ENCODE results near the gene GUCY1A2. TPM values are rescaled to one million over a fixed set of nuclear protein-coding genes. Genes with fewer than 3 reads are reported as not detected.

The GUCY1A2 gene
- total RNA-seq, 4 donors from 2014 or later = 0.37 to 2.0 (median 0.67) TPM

DNA sequence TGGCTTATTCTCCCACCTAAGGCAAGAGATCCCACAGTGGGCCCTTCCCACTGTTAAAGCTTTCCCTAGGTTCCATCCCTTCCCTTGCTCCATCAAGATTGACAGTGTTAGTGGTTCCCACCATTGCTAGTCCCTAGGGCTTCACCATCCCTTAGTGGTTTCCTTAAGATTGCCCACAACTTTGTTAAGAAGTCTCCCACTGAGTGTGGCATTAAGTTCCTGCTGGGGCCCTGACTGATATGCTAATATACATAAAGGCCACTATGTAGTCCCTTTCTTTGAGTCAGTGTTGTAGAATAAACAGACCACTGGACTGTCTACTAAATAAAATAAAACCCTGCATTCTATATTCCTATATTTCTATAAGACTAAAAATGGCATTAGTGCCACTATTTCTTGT, 176.1 kb downstream of the GUCY1A2 start:
- Histone ChIP-seq H3K27me3 (no peaks in the 10 kb centered on the region), H3K36me3 (no peaks in the 10 kb centered on the region), H3K27ac (no peak overlapping the region), H3K4me3 (no peak overlapping the region), H3K4me1 (no peaks in the 10 kb centered on the region), H3K9me3 (no peaks in the 10 kb centered on the region)
- no peak for TF ChIP-seq POLR2AphosphoS5 (IDR thresholded peaks at IDR 0.05)
- TF ChIP-seq, protein P1, sequence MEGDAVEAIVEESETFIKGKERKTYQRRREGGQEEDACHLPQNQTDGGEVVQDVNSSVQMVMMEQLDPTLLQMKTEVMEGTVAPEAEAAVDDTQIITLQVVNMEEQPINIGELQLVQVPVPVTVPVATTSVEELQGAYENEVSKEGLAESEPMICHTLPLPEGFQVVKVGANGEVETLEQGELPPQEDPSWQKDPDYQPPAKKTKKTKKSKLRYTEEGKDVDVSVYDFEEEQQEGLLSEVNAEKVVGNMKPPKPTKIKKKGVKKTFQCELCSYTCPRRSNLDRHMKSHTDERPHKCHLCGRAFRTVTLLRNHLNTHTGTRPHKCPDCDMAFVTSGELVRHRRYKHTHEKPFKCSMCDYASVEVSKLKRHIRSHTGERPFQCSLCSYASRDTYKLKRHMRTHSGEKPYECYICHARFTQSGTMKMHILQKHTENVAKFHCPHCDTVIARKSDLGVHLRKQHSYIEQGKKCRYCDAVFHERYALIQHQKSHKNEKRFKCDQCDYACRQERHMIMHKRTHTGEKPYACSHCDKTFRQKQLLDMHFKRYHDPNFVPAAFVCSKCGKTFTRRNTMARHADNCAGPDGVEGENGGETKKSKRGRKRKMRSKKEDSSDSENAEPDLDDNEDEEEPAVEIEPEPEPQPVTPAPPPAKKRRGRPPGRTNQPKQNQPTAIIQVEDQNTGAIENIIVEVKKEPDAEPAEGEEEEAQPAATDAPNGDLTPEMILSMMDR (IDR thresholded peaks at IDR 0.05) = no peak
- no peak for TF ChIP-seq EP300 (IDR thresholded peaks at IDR 0.05; ENCODE audit: low read depth)
- TF ChIP-seq POLR2A (IDR thresholded peaks at IDR 0.05) = no peak
- intact Hi-C loops (cut with DNase I; ENCODE audit: low total_unique reads) = no loop called here
- no peak for DNase-seq
- in situ Hi-C loops (cut with MboI; ENCODE audit: low pct_ligation_motif_present in 1 of 4, low pct_unique_long_range_greater_than_20kb in 1 of 4, low sequenced_read_pairs in 3 of 4) = no loop called here

DNA sequence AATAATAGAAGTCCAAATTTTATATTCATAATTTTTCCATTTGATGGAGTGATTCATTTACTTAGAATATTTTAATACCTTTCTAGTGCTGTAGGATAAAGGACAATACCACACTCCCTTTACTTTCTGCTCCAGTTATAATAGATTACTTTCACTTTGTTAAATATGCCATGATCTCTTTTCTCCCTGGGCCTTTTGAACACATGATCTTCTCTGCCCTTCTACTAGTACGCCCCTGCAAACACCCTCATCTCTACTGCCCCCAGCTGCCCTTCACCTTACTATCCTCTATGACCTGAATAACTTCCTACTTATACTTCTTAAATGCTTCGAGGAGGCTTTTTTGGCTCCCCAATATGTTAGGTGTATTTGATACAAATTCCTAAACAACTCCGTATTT, 177.3 kb downstream of the GUCY1A2 start:
- TF ChIP-seq EP300 (IDR thresholded peaks at IDR 0.05; ENCODE audit: low read depth) (no peak), POLR2AphosphoS5 (IDR thresholded peaks at IDR 0.05) (no peak), POLR2A (IDR thresholded peaks at IDR 0.05) (no peak)
- TF ChIP-seq, protein P1 (IDR thresholded peaks at IDR 0.05) = no peak
- Histone ChIP-seq H3K36me3 (no peaks in the 10 kb centered on the region), H3K27me3 (no peaks in the 10 kb centered on the region), H3K27ac (no peak overlapping the region), H3K9me3 (no peaks in the 10 kb centered on the region), H3K4me1 (no peaks in the 10 kb centered on the region), H3K4me3 (no peak overlapping the region)
- intact Hi-C loops (cut with DNase I; ENCODE audit: low total_unique reads) = no loop called here
- DNase-seq = no peak
- 50 to 80% methylated on average over 3 of the region's 3 CpGs for WGBS, 2 donors (ENCODE audit: low coverage in 1 of 2)
- in situ Hi-C loops (cut with MboI; ENCODE audit: low pct_ligation_motif_present in 1 of 4, low pct_unique_long_range_greater_than_20kb in 1 of 4, low sequenced_read_pairs in 3 of 4) = no loop called here

DNA sequence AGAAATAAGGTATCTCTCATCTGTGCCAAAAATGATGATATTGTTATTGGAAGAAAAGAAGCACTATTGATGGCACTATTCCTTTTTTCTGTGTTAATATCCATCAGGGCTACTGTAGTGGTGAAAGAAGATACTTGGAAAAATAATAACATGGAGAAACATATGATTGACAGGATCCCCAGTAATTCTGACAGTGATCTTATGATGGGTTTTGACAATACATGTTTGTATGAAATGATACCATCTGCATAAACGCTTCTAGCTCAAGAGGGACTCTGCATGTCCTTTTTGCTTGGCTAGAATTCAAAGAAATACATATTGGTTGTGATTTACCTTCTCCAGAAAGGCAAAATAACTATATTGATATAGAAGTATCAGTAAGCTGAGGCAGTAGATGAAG, 178.1 kb downstream of the GUCY1A2 start:
- no peak for TF ChIP-seq EP300 (IDR thresholded peaks at IDR 0.05; ENCODE audit: low read depth)
- TF ChIP-seq, protein P1 (IDR thresholded peaks at IDR 0.05) = no peak
- TF ChIP-seq POLR2AphosphoS5 (IDR thresholded peaks at IDR 0.05) = no peak
- TF ChIP-seq POLR2A (IDR thresholded peaks at IDR 0.05) = no peak
- WGBS, 2 donors (ENCODE audit: low coverage in 1 of 2) = 67% methylated on average over 1 of the region's 1 CpG
- in situ Hi-C loops (cut with MboI; ENCODE audit: low pct_ligation_motif_present in 1 of 4, low pct_unique_long_range_greater_than_20kb in 1 of 4, low sequenced_read_pairs in 3 of 4) = no loop called here

DNA sequence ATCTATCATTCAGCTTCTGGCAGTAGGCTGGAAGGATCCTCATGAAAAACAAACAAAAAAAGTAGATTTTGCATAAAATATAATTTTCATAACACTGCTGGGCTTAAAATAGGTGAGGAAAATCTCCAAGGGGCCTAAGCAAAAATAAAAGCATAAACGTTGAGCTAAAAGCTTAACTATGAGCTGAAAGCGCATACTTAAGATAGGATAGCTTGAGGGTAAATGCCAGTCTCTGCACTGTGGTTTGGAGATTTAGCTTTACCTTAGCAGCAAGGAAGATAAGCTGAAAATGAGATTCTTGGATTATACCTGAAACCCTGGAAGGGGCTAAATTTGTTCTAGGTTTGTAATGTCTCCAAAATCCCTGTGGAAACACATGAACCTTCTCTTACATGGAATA, 183.7 kb downstream of the GUCY1A2 start:
- no peaks in the 10 kb centered on the region for H3K27me3 ChIP-seq
- H3K4me3 ChIP-seq = no peak overlapping the region
- no peaks in the 10 kb centered on the region for H3K9me3 ChIP-seq
- TF ChIP-seq EP300 (IDR thresholded peaks at IDR 0.05; ENCODE audit: low read depth) (no peak), POLR2AphosphoS5 (IDR thresholded peaks at IDR 0.05) (no peak), POLR2A (IDR thresholded peaks at IDR 0.05) (no peak)
- TF ChIP-seq, protein P1 (IDR thresholded peaks at IDR 0.05) = no peak
- no peaks in the 10 kb centered on the region for H3K4me1 ChIP-seq
- in situ Hi-C loops (cut with MboI; ENCODE audit: low pct_ligation_motif_present in 1 of 4, low pct_unique_long_range_greater_than_20kb in 1 of 4, low sequenced_read_pairs in 3 of 4) (no loop called here), intact Hi-C loops (cut with DNase I; ENCODE audit: low total_unique reads) (no loop called here)
- H3K27ac ChIP-seq = no peak overlapping the region
- WGBS, 2 donors (ENCODE audit: low coverage in 1 of 2) = 87 to 96% methylated on average over 2 of the region's 2 CpGs
- no peaks in the 10 kb centered on the region for H3K36me3 ChIP-seq
- DNase-seq = no peak

More for the DNA sequence above, 178.1 kb downstream of the GUCY1A2 start:
- DNase-seq = no peak
- intact Hi-C loops (cut with DNase I; ENCODE audit: low total_unique reads) = no loop called here
- H3K4me3 ChIP-seq = no peak overlapping the region
- H3K9me3 ChIP-seq = no peaks in the 10 kb centered on the region
- no peak overlapping the region for H3K27ac ChIP-seq
- H3K27me3 ChIP-seq = no peaks in the 10 kb centered on the region
- H3K4me1 ChIP-seq = no peaks in the 10 kb centered on the region
- no peaks in the 10 kb centered on the region for H3K36me3 ChIP-seq

Data from transverse colon (tissue), 4 donors.